D721Med (cell line): ENCODE data around the gene BTN3A1.

Experiments
- DNase-seq: peaks from one replicate; pipeline ENCODE4 v3.0.0; 2011; ENCODE audit warnings: low spot score; ENCODE audit not compliant: insufficient read length
- FAIRE-seq: peaks from 2 replicates; lab custom pipeline; 2011; peaks lifted over from hg19 to GRCh38; lab: Jason Lieb, UNC
- TF ChIP-seq, protein P1 (sequence below): IDR thresholded peaks from 2 replicates; pipeline ENCODE4 v1.5.1; 2012; ENCODE audit warnings: mild to moderate bottlenecking, control low read depth; ENCODE audit not compliant: insufficient read depth; ENCODE audit errors: missing control alignments

BTN3A1 gene

DNA sequence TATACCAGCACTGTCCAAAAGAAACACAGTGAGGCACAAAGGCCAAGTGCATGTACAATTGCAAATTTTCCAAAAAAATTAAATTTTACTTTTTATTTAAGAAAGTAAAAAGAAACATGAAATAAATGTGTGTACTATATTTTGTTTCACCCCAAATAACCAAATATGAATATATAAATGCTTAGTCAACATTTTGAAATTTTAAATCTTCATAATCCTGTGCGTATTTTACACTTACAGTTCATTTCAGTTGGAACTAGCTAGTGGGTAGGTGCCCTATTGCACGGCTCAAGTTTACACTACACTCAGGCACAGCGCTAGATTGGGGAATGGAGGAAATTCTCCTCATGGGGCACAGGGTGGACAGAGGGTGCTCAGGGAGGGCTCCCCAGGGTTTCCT lies 20.3 kb downstream of the BTN3A1 start:
- no peak for DNase-seq
- no peak for FAIRE-seq
- TF ChIP-seq, protein P1, sequence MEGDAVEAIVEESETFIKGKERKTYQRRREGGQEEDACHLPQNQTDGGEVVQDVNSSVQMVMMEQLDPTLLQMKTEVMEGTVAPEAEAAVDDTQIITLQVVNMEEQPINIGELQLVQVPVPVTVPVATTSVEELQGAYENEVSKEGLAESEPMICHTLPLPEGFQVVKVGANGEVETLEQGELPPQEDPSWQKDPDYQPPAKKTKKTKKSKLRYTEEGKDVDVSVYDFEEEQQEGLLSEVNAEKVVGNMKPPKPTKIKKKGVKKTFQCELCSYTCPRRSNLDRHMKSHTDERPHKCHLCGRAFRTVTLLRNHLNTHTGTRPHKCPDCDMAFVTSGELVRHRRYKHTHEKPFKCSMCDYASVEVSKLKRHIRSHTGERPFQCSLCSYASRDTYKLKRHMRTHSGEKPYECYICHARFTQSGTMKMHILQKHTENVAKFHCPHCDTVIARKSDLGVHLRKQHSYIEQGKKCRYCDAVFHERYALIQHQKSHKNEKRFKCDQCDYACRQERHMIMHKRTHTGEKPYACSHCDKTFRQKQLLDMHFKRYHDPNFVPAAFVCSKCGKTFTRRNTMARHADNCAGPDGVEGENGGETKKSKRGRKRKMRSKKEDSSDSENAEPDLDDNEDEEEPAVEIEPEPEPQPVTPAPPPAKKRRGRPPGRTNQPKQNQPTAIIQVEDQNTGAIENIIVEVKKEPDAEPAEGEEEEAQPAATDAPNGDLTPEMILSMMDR: no peak

DNA sequence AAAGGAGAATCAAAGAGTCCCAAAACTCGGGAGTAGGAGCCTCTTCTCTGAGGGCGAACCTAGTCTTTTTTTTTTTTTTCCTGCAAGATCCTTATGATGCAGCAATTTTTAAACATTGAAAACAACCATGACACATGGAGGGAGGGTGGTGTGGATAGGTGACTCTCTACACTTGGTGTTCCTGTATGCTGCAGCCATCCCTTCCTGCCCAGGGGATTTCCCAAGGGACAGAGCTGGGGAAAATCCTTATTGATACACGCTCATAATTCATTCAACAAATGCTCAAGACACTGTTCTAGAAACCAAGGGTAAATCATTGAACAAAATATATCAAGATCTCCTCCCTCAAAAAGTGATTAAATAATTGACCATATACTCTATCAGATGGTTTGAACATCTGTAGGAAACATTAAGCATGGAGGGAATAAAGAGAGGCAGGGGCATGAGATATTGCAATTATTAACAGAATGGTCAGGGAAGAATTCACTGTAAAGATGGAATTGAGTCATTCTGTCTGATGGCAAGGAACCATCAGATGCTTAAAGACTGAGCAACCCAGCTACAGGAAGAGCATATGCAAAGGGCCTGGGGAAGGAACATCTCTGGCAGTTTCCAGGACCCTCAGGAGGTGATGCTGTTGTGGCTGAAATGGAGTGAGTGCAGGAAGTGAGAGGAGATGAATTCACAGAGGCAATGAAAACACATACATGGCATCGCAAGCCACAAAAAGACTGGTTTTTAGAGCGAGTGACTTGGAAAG lies 24.8 kb downstream of the BTN3A1 start:
- no peak for DNase-seq
- TF ChIP-seq, protein P1: no peak
- no peak for FAIRE-seq

DNA sequence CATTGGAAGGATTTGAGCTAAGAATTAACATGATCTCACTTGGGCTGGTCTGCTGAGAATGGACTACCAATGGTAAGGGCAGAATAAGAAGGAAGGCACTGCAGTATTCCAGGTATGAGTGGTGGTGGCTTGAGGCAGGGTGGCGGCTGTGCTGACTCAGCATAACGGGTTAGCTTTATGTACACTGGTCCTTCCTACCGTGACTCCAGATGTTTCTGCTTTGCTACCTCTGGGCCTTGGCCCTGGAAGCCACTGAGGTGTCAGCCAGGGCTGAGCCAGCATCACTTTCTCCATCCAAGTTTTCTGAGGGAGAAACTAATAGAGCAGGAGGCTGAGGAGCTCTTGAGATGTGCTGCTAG lies 25.4 kb downstream of the BTN3A1 start:
- no peak for DNase-seq
- TF ChIP-seq, protein P1: no peak
- no peak for FAIRE-seq

DNA sequence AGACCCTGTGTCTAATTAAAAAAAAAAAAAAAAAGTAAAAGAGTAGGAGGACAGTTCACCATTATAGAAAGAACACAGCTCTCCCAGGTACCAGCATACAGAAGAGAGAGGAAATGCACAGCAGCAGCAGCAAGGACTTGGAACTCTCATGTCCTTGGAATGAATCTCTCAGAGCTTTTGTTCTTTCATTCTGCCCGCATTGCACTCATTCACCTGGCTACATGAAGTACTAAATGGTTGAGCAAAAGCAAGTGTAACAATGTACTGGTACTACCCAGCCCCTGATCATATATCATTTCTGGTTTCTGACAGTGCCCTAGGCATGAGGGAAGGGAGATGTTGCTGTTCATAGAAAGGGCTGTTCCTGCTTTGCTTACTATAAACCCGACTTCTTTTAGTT lies 26.1 kb downstream of the BTN3A1 start:
- FAIRE-seq (no peak), DNase-seq (no peak)
- TF ChIP-seq, protein P1: no peak

DNA sequence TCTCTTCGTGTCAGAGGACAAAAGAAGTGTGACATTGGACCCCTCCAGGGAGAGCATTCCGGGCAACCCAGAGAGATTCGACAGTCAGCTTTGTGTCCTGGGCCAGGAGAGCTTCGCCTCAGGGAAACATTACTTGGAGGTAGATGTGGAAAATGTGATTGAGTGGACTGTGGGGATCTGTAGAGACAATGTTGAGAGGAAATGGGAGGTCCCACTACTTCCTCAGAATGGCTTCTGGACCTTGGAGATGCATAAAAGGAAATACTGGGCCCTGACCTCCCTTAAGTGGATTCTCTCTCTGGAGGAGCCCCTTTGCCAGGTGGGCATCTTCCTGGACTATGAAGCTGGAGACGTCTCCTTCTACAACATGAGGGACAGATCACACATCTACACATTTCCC lies 28.7 kb downstream of the BTN3A1 start:
- FAIRE-seq: no peak
- no peak for DNase-seq
- TF ChIP-seq, protein P1: no peak

DNA sequence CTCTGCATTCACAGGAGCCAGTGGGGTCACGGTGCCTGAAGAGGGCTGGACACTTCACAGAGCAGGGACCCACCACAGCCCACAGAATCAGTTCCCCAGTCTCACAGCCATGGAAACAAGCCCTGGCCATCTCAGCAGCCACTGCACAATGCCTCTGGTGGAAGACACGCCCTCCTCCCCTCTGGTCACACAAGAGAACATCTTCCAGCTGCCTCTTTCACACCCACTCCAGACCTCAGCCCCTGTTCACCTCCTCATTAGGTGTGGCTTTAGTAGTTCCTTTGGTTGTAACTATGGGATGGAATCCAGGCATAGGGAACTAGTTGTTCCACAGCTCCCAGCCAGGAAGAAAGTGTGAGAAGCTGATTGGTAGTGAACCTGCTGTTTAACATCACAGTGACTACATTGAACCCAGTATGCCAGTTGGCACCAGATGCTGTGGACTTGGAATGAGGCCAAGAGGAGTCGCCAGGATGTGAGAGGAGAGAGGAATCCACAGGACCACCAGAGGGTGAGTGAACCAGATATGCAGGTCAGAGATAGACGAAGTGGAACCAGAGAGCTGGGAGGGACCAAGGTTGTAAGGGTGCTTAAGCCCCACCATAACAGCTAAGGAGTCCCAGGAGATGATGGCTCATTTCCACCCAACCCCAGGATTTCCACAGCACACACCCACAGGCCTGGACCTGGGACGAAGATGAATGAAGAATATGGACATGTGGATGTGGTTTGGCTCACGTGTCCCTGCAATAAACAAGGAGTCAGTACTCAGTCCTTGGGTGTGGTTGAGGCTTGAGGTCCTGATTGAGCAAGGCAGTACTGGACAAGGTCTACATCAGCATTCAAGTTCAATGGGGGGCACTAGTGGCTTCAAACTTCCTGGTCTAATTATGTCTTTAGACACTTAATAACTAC lies 29.4 kb downstream of the BTN3A1 start:
- DNase-seq: no peak
- FAIRE-seq: no peak
- TF ChIP-seq, protein P1: no peak
